ENCODE data around the gene ZSCAN12.

GRCh38 chr6:28353981-28354676 lies 45.4 kb downstream of the ZSCAN12 start:
- no peak for TF ChIP-seq POLR2A (IDR thresholded peaks at IDR 0.05)
- TF ChIP-seq CTCF (IDR thresholded peaks at IDR 0.05) = no peak
